ENCODE measurements around the gene NTM.

GRCh38 chr11:131912134-131912533 lies 541.7 kb downstream of the NTM start:
- no peak for TF ChIP-seq POLR2A (IDR thresholded peaks at IDR 0.05; ENCODE audit: low read depth, low read length)
- no peak for TF ChIP-seq POLR2AphosphoS5 (IDR thresholded peaks at IDR 0.05; ENCODE audit: low read depth, low read length)
- no peak for TF ChIP-seq TAF1 (IDR thresholded peaks at IDR 0.05; ENCODE audit: borderline replicate concordance, low read depth, low read length)

Data from GM12892 (cell line).